ENCODE measurements around the gene BORCS5. TPM values are rescaled to one million over a fixed set of nuclear protein-coding genes. Genes with fewer than 3 reads are reported as not detected.

BORCS5 gene
- total RNA-seq, 1 donor from 2014 or later, result 13.3 TPM

DNA sequence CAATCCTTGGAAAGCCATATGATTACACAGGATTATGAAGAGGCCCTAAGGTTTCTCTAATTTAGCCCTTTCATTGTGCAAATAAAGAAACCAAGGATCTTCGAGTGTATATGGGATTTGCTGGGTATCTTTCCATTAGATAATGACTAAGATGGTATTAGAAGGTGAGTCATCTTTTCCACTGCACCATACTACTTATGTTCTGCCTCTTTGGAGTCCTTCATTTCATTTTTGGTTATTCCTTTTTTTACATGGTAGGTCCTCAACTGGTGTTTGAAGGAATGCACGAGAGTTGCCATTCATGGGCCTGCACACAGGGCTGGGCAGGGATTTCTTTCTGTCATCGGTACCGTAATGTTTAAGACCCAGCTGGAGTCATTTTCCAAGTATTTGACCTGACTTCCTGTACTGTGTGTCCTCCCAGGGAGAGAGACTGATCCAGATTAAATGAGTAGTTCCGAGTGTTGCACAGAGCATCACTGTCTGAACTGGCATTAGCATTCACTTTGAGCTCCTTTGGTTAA lies 85.7 kb downstream of the BORCS5 start:
- no peak overlapping the region for H2AFZ ChIP-seq (replicated peaks)
- H3K4me2 ChIP-seq, result no peak overlapping the region
- H3K4me1 Mint-ChIP-seq, result peaks cover 10% of the 10 kb centered on the region

DNA sequence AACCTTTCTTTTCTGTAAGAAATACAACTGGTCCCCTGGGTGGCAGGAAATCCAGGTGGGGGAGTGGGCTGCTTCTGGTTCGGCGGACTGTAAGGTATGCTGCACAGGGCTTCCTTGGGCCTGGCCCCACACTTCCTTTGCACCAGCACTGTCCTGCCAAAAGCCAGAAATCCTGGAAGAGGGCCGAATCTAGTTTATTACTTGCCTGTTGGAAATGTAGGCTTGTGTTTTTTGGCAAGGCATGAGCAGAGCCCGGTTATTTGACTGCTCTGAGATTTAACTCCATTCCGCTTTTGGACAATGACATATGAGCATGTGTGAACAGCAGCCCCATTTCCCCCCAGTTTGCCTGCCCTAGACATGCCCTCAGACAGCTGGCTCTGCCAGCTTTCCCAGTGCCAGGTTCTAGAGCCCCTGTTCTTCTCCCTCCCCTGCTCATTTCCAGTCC lies 86.6 kb downstream of the BORCS5 start:
- Histone ChIP-seq H4K20me1 (ENCODE audit: low read depth) (no peaks in the 10 kb centered on the region), H3K79me2 (ENCODE audit: low read depth) (no peaks in the 10 kb centered on the region), H3K4me3 (no peak overlapping the region), H3K36me3 (no peaks in the 10 kb centered on the region), H3F3A (ENCODE audit: low read depth) (no peaks in the 10 kb centered on the region), H2AFZ (replicated peaks) (no peak overlapping the region), H3K9ac (no peak overlapping the region), H3K9me3 (ENCODE audit: low read depth) (no peaks in the 10 kb centered on the region), H3K27me3 (no peaks in the 10 kb centered on the region), H3K27ac (no peak overlapping the region), H3K4me2 (no peak overlapping the region), H3K4me1 (no peaks in the 10 kb centered on the region)
- Mint-ChIP-seq H3K27ac (no peak overlapping the region), H3K4me3 (no peak overlapping the region), H3K4me1 (peaks cover 10% of the 10 kb centered on the region), H3K9me3 (no peaks in the 10 kb centered on the region), H3K36me3 (no peaks in the 10 kb centered on the region), H3K27me3 (ENCODE audit: insufficient read depth, low read depth) (no peaks in the 10 kb centered on the region)
- TF ChIP-seq, protein P1, sequence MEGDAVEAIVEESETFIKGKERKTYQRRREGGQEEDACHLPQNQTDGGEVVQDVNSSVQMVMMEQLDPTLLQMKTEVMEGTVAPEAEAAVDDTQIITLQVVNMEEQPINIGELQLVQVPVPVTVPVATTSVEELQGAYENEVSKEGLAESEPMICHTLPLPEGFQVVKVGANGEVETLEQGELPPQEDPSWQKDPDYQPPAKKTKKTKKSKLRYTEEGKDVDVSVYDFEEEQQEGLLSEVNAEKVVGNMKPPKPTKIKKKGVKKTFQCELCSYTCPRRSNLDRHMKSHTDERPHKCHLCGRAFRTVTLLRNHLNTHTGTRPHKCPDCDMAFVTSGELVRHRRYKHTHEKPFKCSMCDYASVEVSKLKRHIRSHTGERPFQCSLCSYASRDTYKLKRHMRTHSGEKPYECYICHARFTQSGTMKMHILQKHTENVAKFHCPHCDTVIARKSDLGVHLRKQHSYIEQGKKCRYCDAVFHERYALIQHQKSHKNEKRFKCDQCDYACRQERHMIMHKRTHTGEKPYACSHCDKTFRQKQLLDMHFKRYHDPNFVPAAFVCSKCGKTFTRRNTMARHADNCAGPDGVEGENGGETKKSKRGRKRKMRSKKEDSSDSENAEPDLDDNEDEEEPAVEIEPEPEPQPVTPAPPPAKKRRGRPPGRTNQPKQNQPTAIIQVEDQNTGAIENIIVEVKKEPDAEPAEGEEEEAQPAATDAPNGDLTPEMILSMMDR (IDR thresholded peaks at IDR 0.05), result no peak
- TF ChIP-seq EZH2phosphoT487 (IDR thresholded peaks at IDR 0.05), result no peak
- TF ChIP-seq EZH2 (IDR thresholded peaks at IDR 0.05), result no peak
- no peak for DNase-seq (ENCODE audit: low spot score)

More for the DNA sequence above, 85.7 kb downstream of the BORCS5 start:
- Histone ChIP-seq H3K9ac (no peak overlapping the region), H3K4me1 (no peaks in the 10 kb centered on the region), H3K4me3 (no peak overlapping the region), H4K20me1 (ENCODE audit: low read depth) (no peaks in the 10 kb centered on the region), H3F3A (ENCODE audit: low read depth) (no peaks in the 10 kb centered on the region), H3K27me3 (no peaks in the 10 kb centered on the region), H3K9me3 (ENCODE audit: low read depth) (no peaks in the 10 kb centered on the region), H3K27ac (no peak overlapping the region), H3K36me3 (no peaks in the 10 kb centered on the region), H3K79me2 (ENCODE audit: low read depth) (no peaks in the 10 kb centered on the region)
- Mint-ChIP-seq H3K36me3 (no peaks in the 10 kb centered on the region), H3K27me3 (ENCODE audit: insufficient read depth, low read depth) (no peaks in the 10 kb centered on the region), H3K9me3 (no peaks in the 10 kb centered on the region), H3K27ac (no peak overlapping the region), H3K4me3 (no peak overlapping the region)
- DNase-seq (ENCODE audit: low spot score), result no peak
- TF ChIP-seq, protein P1 (IDR thresholded peaks at IDR 0.05), result no peak
- TF ChIP-seq EZH2phosphoT487 (IDR thresholded peaks at IDR 0.05) (no peak), EZH2 (IDR thresholded peaks at IDR 0.05) (no peak)

DNA sequence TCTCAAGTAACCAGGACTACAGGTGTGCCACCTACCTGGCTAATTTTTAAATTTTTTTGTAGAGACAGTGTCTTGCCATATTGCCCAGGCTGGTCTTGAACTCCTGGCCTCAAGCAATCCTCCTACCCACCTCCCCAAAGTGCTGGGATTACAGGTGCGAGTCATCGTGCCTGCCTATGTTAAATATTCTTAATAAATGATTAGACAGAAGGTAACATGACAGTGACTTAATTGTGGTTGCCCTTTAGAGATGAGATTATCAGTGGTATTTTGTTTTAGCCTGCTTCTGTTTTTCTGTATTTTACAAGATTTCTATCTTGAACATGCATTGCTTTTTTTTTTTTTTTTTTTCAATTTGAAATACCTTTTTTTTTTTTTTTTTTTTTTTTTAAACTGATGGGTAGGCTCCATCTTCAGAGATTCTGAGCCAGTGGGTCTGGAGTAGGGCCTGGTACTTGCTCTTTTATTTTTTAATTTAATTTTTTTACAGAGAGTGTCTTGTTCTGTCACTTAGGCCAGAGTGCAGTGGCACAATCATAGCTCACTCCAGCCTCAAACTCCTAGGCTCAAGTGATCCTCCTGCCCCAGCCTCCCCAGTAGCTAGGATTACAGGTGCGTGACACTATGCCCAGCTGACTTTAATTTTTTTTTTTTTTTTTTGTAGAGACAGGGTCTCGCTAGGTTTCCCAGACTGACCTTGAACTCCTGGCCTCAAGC lies 88.4 kb downstream of the BORCS5 start:
- H3K36me3 ChIP-seq, result no peaks in the 10 kb centered on the region
- no peaks in the 10 kb centered on the region for H3K9me3 ChIP-seq (ENCODE audit: low read depth)
- DNase-seq (ENCODE audit: low spot score), result no peak
- H3K4me1 ChIP-seq, result no peaks in the 10 kb centered on the region
- H3K4me1 Mint-ChIP-seq, result peaks cover 10% of the 10 kb centered on the region
- TF ChIP-seq EZH2phosphoT487 (IDR thresholded peaks at IDR 0.05) (no peak), EZH2 (IDR thresholded peaks at IDR 0.05) (no peak)
- TF ChIP-seq, protein P1 (IDR thresholded peaks at IDR 0.05), result no peak
- no peaks in the 10 kb centered on the region for H3K9me3 Mint-ChIP-seq
- H3K27ac Mint-ChIP-seq, result no peak overlapping the region
- peaks cover 2% of the 10 kb centered on the region for H4K20me1 ChIP-seq (ENCODE audit: low read depth)
- H3F3A ChIP-seq (ENCODE audit: low read depth), result no peaks in the 10 kb centered on the region
- no peak overlapping the region for H2AFZ ChIP-seq (replicated peaks)
- no peaks in the 10 kb centered on the region for H3K27me3 ChIP-seq
- no peak overlapping the region for H3K4me2 ChIP-seq
- no peaks in the 10 kb centered on the region for H3K79me2 ChIP-seq (ENCODE audit: low read depth)
- no peaks in the 10 kb centered on the region for H3K27me3 Mint-ChIP-seq (ENCODE audit: insufficient read depth, low read depth)
- H3K4me3 ChIP-seq, result no peak overlapping the region
- H3K36me3 Mint-ChIP-seq, result no peaks in the 10 kb centered on the region
- no peak overlapping the region for H3K4me3 Mint-ChIP-seq
- H3K9ac ChIP-seq, result no peak overlapping the region
- H3K27ac ChIP-seq, result no peak overlapping the region

Data from neural progenitor cell (in vitro differentiated cells).